Brain pericyte (primary cell): ENCODE measurements around the gene AMIGO1.

Experiments
- DNase-seq: peaks from one replicate; pipeline ENCODE4 v3.0.0-alpha.2; 2012; ENCODE audit warnings: low read depth, low spot score

AMIGO1 gene

DNA sequence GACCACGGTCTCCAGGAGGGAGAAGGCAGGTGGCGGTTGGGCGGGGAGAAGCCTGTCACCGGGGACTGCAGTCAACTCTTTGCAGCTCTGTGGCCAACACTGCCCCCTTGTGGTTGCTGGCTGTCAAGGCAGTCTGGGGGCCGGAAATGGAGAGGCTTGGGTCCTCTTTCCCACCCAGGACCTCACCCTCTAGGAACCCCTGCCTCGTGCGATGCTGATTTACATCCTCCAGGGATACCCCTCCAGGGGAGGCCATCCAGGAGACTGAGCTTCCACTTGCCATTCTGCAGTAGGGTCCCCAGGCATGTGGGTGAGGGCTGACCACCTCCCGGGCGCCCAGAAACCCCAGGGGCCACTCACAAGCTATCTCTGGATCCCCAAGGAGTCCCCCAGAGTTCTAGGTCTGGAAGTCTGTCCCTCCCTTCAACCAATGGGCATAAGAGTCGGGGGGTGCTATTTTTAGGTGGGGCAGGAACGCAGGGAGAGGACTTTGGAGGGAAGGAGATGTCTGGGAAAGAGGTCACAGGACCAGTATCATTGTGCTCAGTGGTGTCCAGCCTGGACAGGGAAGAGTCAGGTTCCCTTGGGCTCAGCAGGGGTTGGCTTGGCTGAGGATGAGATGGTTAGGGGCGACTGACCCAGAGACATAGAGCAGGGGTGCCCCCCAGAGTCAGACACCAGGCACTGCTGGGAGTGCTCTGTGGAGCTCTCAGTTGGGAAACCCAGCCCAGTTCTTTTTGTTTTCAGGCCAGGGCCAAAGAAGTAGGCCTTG, 23.0 kb upstream of the AMIGO1 start:
- DNase-seq = no peak

- DNase-seq = no peak
Observed at GRCh38 chr1:109531826-109532364, 22.4 kb upstream of the AMIGO1 start.

- DNase-seq = no peak
Observed at GRCh38 chr1:109531380-109531779, 21.9 kb upstream of the AMIGO1 start.

DNA sequence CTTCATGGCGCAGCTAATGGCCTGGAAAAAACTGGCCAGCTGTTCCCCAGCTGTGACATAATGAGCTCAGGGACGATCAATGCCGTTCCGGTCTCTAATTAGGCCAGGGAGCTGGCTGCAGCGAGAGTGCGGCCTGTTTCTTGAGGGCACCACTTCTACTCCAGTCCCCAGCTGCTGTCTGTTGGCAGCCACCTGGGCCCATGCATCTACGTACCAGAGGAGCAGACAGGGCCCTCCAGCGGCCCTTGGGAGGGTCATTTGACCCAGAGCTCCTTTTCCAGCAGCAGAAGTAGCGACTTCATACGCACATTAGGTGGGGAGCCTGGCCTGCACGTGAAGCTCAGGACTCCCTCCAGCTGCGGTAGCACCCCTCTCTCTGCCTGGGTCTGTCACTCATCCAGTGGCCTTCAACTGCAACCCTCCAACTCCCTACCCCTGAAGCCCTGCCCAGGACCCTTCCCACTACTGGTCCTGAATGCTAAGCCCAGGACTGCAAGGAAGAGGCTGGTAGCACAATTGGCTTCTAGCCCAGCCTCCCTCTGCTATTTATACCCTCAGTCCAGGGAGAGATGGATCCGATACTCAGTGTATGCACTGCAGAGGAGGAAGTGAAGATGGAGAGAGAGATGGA, 21.0 kb upstream of the AMIGO1 start:
- DNase-seq = no peak

GRCh38 chr1:109529881-109530456, 20.4 kb upstream of the AMIGO1 start:
- no peak for DNase-seq

GRCh38 chr1:109528712-109529111, 19.2 kb upstream of the AMIGO1 start:
- DNase-seq = no peak

- no peak for DNase-seq
Observed at GRCh38 chr1:109527846-109528695, 18.5 kb upstream of the AMIGO1 start.

- DNase-seq = no peak
Observed at GRCh38 chr1:109527098-109527811, 17.7 kb upstream of the AMIGO1 start.

- no peak for DNase-seq
Observed at GRCh38 chr1:109523706-109524105, 14.2 kb upstream of the AMIGO1 start.

- DNase-seq = no peak
Observed at GRCh38 chr1:109522026-109522425, 12.5 kb upstream of the AMIGO1 start.

- DNase-seq = no peak
Observed at GRCh38 chr1:109521002-109521951, 11.8 kb upstream of the AMIGO1 start.

- DNase-seq = no peak
Observed at GRCh38 chr1:109517337-109517736, 7.8 kb upstream of the AMIGO1 start.

GRCh38 chr1:109516872-109517271, 7.3 kb upstream of the AMIGO1 start:
- no peak for DNase-seq

- no peak for DNase-seq
Observed at GRCh38 chr1:109514846-109515245, 5.3 kb upstream of the AMIGO1 start.

- DNase-seq = no peak
Observed at GRCh38 chr1:109513110-109513710, 3.7 kb upstream of the AMIGO1 start.

DNA sequence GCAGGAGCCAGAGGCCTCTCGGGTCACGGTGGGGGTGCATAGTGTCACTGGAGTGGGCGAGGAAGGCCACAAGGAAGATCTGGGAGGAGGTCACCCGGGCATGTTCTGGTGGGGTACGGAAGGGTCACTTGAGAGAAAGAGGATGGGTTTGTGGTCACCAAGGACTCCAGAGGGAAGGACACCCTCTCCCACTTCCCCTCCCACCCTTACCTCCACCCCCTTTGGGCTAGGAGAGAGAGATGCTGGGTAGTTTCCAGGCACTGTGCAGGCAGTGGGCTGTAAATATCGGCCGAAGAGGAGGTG, 703 bp downstream of the AMIGO1 start:
- DNase-seq = no peak

DNA sequence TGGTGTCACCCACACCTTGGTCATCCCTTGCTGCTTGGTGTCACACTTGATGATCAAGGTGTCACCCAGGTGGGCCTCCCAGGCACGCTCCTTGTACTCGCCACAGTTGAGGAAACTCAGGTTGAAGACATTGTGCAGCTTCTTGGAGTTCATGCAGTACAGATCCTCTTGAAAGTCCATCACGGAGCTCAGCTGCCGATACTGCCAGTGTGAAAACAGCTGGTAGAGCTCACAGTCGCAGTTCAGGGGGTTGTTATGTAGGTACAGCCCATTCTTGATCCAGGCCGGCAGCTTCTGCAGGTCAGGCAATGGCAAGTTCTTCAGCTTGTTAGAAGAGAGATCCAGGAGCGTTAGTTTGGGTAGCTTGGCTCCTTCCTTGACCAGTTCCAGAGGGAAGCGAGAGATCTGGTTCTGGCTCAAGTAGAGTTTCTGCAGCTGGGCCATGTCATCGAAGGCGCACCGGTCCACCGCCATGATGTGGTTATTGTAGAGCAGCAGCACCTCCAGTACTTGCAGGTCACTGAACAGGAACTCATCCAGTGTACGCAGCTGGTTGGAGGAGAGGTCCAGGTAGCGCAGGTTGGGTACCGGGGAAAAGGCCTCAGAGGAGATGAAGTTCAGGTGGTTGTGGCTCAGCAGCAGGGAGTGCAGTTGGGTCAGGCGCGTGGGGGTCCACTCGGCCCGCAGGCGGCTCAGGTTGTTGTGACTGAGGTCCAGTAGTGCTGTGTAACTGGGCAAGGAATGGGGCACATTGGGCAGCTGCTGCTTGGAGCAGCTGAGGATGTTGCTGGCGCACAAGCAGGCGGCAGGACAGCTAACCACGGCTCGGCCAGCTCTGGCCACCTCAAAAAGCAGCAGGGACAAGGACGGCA, 1.3 kb downstream of the AMIGO1 start:
- DNase-seq = no peak

- DNase-seq = no peak
Observed at GRCh38 chr1:109504974-109505373, 4.6 kb downstream of the AMIGO1 start.

- no peak for DNase-seq
Observed at GRCh38 chr1:109503935-109504334, 5.6 kb downstream of the AMIGO1 start.
